WTC11 (cell line): ENCODE data around the gene CD300E. TPM values are rescaled to one million over a fixed set of nuclear protein-coding genes. Genes with fewer than 3 reads are reported as not detected.

Source experiments
- AFF4 ChIP-seq: sonication (generic); formaldehyde crosslinking; IDR thresholded peaks from 2 replicates; pipeline ENCODE4 v1.8.1; 2023; ENCODE audit warnings: mild to moderate bottlenecking, missing genetic modification reagents, borderline replicate concordance
- AR ChIP-seq: fragments of 250-450 bp; sonication (Bioruptor Pico); IDR thresholded peaks from 2 replicates; pipeline ENCODE4 v1.9.0; 2021; ENCODE audit warnings: mild to moderate bottlenecking
- ARID4B ChIP-seq: sonication (generic); formaldehyde crosslinking; IDR thresholded peaks from 2 replicates; pipeline ENCODE4 v1.8.0; 2023; ENCODE audit warnings: missing genetic modification reagents, mild to moderate bottlenecking, borderline replicate concordance
- ATF2 ChIP-seq: sonication (generic); formaldehyde crosslinking; IDR thresholded peaks from 2 replicates; pipeline ENCODE4 v1.8.1; 2022; ENCODE audit warnings: low read depth, missing genetic modification reagents, borderline replicate concordance
- ATF3 ChIP-seq: sonication (generic); formaldehyde crosslinking; conservative IDR thresholded peaks from 2 replicates; pipeline ENCODE4 v1.8.1; 2022; ENCODE audit warnings: mild to moderate bottlenecking, missing genetic modification reagents
- ELF4 ChIP-seq: sonication (generic); formaldehyde crosslinking; IDR thresholded peaks from 2 replicates; pipeline ENCODE4 v1.8.1; 2022; ENCODE audit warnings: low read depth, mild to moderate bottlenecking, moderate library complexity, missing genetic modification reagents
- FOXK1 ChIP-seq: sonication (generic); formaldehyde crosslinking; IDR thresholded peaks from 2 replicates; pipeline ENCODE4 v1.8.0; 2022; ENCODE audit warnings: mild to moderate bottlenecking, moderate library complexity, missing genetic modification reagents
- HMGXB4 ChIP-seq: sonication (generic); formaldehyde crosslinking; IDR thresholded peaks from 2 replicates; pipeline ENCODE4 v1.8.1; 2023; ENCODE audit warnings: mild to moderate bottlenecking, moderate library complexity, missing genetic modification reagents
- JUN ChIP-seq: sonication (generic); formaldehyde crosslinking; IDR thresholded peaks from 2 replicates; pipeline ENCODE4 v1.8.0; 2023; ENCODE audit warnings: mild to moderate bottlenecking, missing genetic modification reagents
- MAX ChIP-seq: sonication (generic); formaldehyde crosslinking; IDR thresholded peaks from 2 replicates; pipeline ENCODE4 v1.8.0; 2022; ENCODE audit warnings: mild to moderate bottlenecking, missing genetic modification reagents
- MYBL2 ChIP-seq: sonication (generic); formaldehyde crosslinking; IDR thresholded peaks from 2 replicates; pipeline ENCODE4 v1.8.1; 2023; ENCODE audit warnings: mild to moderate bottlenecking, moderate library complexity, missing genetic modification reagents
- PREB ChIP-seq: sonication (generic); formaldehyde crosslinking; IDR thresholded peaks from 2 replicates; pipeline ENCODE4 v1.8.1; 2022; ENCODE audit warnings: mild to moderate bottlenecking, missing genetic modification reagents, moderate library complexity, borderline replicate concordance
- ZMAT4 ChIP-seq: fragments of 250-450 bp; sonication (Bioruptor Pico); IDR thresholded peaks from 2 replicates; pipeline ENCODE4 v1.9.0; 2021; ENCODE audit warnings: mild to moderate bottlenecking
- ZNF121 ChIP-seq: sonication (generic); formaldehyde crosslinking; IDR thresholded peaks from 2 replicates; pipeline ENCODE4 v1.8.0; 2023; ENCODE audit warnings: missing genetic modification reagents
- ZNF281 ChIP-seq: sonication (generic); formaldehyde crosslinking; IDR thresholded peaks from 2 replicates; pipeline ENCODE4 v1.8.0; 2023; ENCODE audit warnings: mild to moderate bottlenecking, missing genetic modification reagents
- ZNF423 ChIP-seq: fragments of 250-450 bp; sonication (Bioruptor Pico); IDR thresholded peaks from 2 replicates; pipeline ENCODE4 v2.1.2; 2022; ENCODE audit warnings: mild to moderate bottlenecking, moderate library complexity
- total RNA-seq: library from RNA; stranded (reverse); gene quantifications from 3 replicates; pipeline ENCODE4 v1.2.3, GENCODE V29; 2021

The CD300E gene
- total RNA-seq, 1 experiment from 2014 or later = not detected

- TF ChIP-seq AFF4 (CRISPR knock-in tag) (peak; percentile 99), ATF3 (CRISPR knock-in tag) (peak; percentile 79), ATF2 (CRISPR knock-in tag) (peak; percentile 95), PREB (CRISPR knock-in tag) (peak; percentile 99), ZNF121 (CRISPR knock-in tag) (peak; percentile 95), ZNF423 (CRISPR knock-in tag) (peak; percentile 56; the same call in 1 of the 2 replicates), AR (no peak), ZMAT4 (CRISPR knock-in tag) (no peak), ZNF281 (CRISPR knock-in tag) (peak; percentile 100), ELF4 (CRISPR knock-in tag) (peak; percentile 100), JUN (CRISPR knock-in tag) (peak; percentile 99), MAX (peak; percentile 99), MYBL2 (CRISPR knock-in tag) (peak; percentile 99), ARID4B (peak; percentile 100), FOXK1 (peak; percentile 99), HMGXB4 (peak; percentile 98)
These were observed 47.7 kb upstream of the CD300E start (continued) for GRCh38 chr17:74671031-74671771.
